HepG2 (cell line): Measurements from ENCODE around the gene IFT22. TPM values are rescaled to one million over a fixed set of nuclear protein-coding genes. Genes with fewer than 3 reads are reported as not detected.
A peak's percentile ranks its signal among the peaks of the same experiment; 100 is the strongest.

Experiments used
- AKAP8 ChIP-seq: sonication (generic); formaldehyde crosslinking; IDR thresholded peaks from 2 replicates; pipeline ENCODE4 v1.5.1; 2020; ENCODE audit warnings: mild to moderate bottlenecking, missing genetic modification reagents
- CREB1 ChIP-seq, 2 experiments: fragments of 450-650 bp in 1 of 2; IDR thresholded peaks; 2 replicates each; pipeline ENCODE4 v1.6.1; 2016 to 2017; ENCODE audit warnings: control low read depth in 1 of 2, mild to moderate bottlenecking in 1 of 2, missing compliant biosample characterization in 1 of 2, missing genetic modification characterization in 1 of 2
- GLI4 ChIP-seq: sonication (generic); formaldehyde crosslinking; IDR thresholded peaks from 2 replicates; pipeline ENCODE4 v1.5.1; 2020; ENCODE audit warnings: missing genetic modification reagents, mild to moderate bottlenecking, moderate library complexity, borderline replicate concordance
- KMT2B ChIP-seq: IDR thresholded peaks from 2 replicates; pipeline ENCODE4 v1.6.1; 2016; ENCODE audit warnings: missing genetic modification reagents, missing compliant biosample characterization
- NR3C1 ChIP-seq: sonication (generic); formaldehyde crosslinking; IDR thresholded peaks from 2 replicates; pipeline ENCODE4 v1.4.0; 2020; ENCODE audit warnings: missing genetic modification reagents
- NRL ChIP-seq: sonication (generic); formaldehyde crosslinking; IDR thresholded peaks from 2 replicates; pipeline ENCODE4 v1.5.0; 2020; ENCODE audit warnings: missing genetic modification reagents, mild to moderate bottlenecking, moderate library complexity, borderline replicate concordance
- PAWR ChIP-seq: sonication (generic); formaldehyde crosslinking; IDR thresholded peaks from 2 replicates; pipeline ENCODE4 v1.4.0; 2020; ENCODE audit warnings: missing genetic modification reagents, mild to moderate bottlenecking, borderline replicate concordance
- RORA ChIP-seq: sonication (generic); formaldehyde crosslinking; IDR thresholded peaks from 2 replicates; pipeline ENCODE4 v1.5.0; 2020; ENCODE audit warnings: mild to moderate bottlenecking, missing genetic modification reagents, moderate library complexity
- TEAD3 ChIP-seq: optimal IDR thresholded peaks from 2 replicates; pipeline ENCODE3; 2016; ENCODE audit warnings: borderline replicate concordance
- ZBTB7A ChIP-seq: sonication (generic); formaldehyde crosslinking; IDR thresholded peaks from 2 replicates; pipeline ENCODE4 v1.8.0; 2022; ENCODE audit warnings: mild to moderate bottlenecking, missing genetic modification reagents
- ZFAT ChIP-seq: sonication (generic); formaldehyde crosslinking; conservative IDR thresholded peaks from 2 replicates; pipeline ENCODE4 v1.8.1; 2023; ENCODE audit warnings: missing genetic modification reagents, inconsistent platforms
- ZNF33B ChIP-seq: sonication (generic); formaldehyde crosslinking; IDR thresholded peaks from 2 replicates; pipeline ENCODE4 v1.5.1; 2020; ENCODE audit warnings: mild to moderate bottlenecking, missing genetic modification reagents
- ZNF556 ChIP-seq: sonication (generic); formaldehyde crosslinking; IDR thresholded peaks from 2 replicates; pipeline ENCODE4 v1.4.0; 2020; ENCODE audit warnings: mild to moderate bottlenecking, missing genetic modification reagents, borderline replicate concordance
- ZNF83 ChIP-seq: sonication (generic); formaldehyde crosslinking; IDR thresholded peaks from 2 replicates; pipeline ENCODE4 v1.4.0; 2020; ENCODE audit warnings: missing genetic modification reagents, mild to moderate bottlenecking, borderline replicate concordance
- polyA plus RNA-seq, 8 experiments: library from polyadenylated mRNA; depleted of rRNA in 3 of 8; stranded (reverse) in 7 of 8; unstranded in 1 of 8; fragments of >200 nt; fragmentation: Illumina TruSeq in 4 of 8; extraction: Trizol in 4 of 8; gene quantifications; 2 replicates each; pipeline versions ENCODE4 v1.2.1 to v1.2.3, GENCODE V29; 2011 to 2016; ENCODE audit warnings: low read depth in 4 of 8, missing spikeins in 1 of 8, mixed read lengths in 1 of 8; ENCODE audit not compliant: insufficient read depth in 1 of 8
- total RNA-seq, 5 experiments: library from RNA; depleted of rRNA; stranded (reverse); fragments of >200 nt; fragmentation: Illumina TruSeq; extraction: Trizol; gene quantifications; 2 replicates each; pipeline ENCODE4 v1.2.3, GENCODE V29; 2016; ENCODE audit warnings: low read depth in 1 of 5
- TF ChIP-seq, protein P1 (sequence below): sonication (generic); formaldehyde crosslinking; conservative IDR thresholded peaks from 2 replicates; pipeline ENCODE4 v1.8.1; 2023; ENCODE audit warnings: missing genetic modification reagents
- TF ChIP-seq, protein P2 (sequence below): sonication (generic); formaldehyde crosslinking; IDR thresholded peaks from 2 replicates; pipeline ENCODE4 v1.8.1; 2023; ENCODE audit warnings: mild to moderate bottlenecking, missing genetic modification reagents
- TF ChIP-seq, protein P3 (sequence below): sonication (generic); formaldehyde crosslinking; IDR thresholded peaks from 2 replicates; pipeline ENCODE4 v1.4.0; 2020; ENCODE audit warnings: mild to moderate bottlenecking, missing genetic modification reagents
- TF ChIP-seq, protein P4 (sequence below): sonication (generic); formaldehyde crosslinking; IDR thresholded peaks from 2 replicates; pipeline ENCODE4 v1.5.1; 2020; ENCODE audit warnings: missing genetic modification reagents, mild to moderate bottlenecking, borderline replicate concordance
- TF ChIP-seq, protein P5 (sequence below): sonication (generic); formaldehyde crosslinking; IDR thresholded peaks from 2 replicates; pipeline ENCODE4 v1.4.0; 2020; ENCODE audit warnings: missing genetic modification reagents
- TF ChIP-seq, protein P6 (sequence below): sonication (generic); formaldehyde crosslinking; IDR thresholded peaks from 2 replicates; pipeline ENCODE4 v1.9.0; 2021; ENCODE audit warnings: missing genetic modification reagents, borderline replicate concordance
- TF ChIP-seq, protein P7 (sequence below): IDR thresholded peaks from 2 replicates; pipeline ENCODE4 v1.6.1; 2016

IFT22 gene
- total and polyA plus RNA-seq, 2 of the 13 experiments (the other 11 are each of a cell fraction or from before 2014, with no cell fraction given) = 8.9 to 14.5 TPM

DNA sequence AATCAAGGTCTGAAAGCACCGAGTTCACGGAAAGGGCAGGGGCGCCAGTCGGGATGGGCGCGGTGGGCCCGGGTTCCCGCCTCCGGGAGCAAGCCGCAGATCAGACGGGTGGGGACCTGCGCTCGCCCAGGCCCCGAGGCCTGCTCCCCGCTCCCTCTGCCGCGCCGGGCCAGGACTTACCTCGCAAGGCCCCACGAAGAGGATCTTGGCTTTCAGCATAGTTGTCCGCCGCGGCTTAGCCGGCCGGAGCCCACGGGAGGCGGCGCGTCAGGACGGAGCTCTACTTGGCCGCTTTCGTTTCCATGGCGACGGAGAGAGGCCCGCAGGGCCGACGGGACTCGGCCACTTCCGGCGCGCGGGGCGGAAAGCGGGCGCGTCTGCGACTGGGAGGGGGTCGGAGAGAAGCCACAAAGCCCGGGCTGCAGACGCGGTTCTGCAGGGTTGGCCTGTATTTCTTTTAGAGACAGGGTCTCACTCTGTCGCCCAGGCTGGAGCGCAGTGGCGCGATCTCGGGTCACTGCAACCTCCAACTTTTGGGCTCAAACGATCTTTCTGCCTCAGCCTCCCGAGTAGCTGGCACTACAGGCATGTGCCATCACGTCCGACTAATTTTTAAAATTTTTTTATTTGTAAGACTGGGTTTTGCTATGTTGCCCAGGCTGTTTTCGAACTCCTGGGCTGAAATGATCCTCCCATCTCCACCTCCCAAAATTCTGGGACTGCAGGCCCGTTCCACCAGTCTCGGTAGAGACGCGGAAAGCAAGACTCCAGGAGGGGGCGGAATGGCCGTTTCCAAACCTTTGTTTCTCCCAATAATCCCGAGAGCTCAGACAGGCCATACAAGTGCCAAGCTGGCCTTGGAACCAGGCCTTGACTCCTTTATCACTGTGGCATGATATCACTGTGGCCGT, at the start of gene IFT22 (continued):
- TF ChIP-seq, protein P1, sequence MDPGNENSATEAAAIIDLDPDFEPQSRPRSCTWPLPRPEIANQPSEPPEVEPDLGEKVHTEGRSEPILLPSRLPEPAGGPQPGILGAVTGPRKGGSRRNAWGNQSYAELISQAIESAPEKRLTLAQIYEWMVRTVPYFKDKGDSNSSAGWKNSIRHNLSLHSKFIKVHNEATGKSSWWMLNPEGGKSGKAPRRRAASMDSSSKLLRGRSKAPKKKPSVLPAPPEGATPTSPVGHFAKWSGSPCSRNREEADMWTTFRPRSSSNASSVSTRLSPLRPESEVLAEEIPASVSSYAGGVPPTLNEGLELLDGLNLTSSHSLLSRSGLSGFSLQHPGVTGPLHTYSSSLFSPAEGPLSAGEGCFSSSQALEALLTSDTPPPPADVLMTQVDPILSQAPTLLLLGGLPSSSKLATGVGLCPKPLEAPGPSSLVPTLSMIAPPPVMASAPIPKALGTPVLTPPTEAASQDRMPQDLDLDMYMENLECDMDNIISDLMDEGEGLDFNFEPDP = no peak
- TF ChIP-seq, protein P2, sequence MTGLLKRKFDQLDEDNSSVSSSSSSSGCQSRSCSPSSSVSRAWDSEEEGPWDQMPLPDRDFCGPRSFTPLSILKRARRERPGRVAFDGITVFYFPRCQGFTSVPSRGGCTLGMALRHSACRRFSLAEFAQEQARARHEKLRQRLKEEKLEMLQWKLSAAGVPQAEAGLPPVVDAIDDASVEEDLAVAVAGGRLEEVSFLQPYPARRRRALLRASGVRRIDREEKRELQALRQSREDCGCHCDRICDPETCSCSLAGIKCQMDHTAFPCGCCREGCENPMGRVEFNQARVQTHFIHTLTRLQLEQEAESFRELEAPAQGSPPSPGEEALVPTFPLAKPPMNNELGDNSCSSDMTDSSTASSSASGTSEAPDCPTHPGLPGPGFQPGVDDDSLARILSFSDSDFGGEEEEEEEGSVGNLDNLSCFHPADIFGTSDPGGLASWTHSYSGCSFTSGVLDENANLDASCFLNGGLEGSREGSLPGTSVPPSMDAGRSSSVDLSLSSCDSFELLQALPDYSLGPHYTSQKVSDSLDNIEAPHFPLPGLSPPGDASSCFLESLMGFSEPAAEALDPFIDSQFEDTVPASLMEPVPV (CRISPR knock-in tag) = 0 out of 2 replicates have a peak, but pooled peaks have one; percentile 27
- TF ChIP-seq RORA = no peak
- TF ChIP-seq, protein P3, sequence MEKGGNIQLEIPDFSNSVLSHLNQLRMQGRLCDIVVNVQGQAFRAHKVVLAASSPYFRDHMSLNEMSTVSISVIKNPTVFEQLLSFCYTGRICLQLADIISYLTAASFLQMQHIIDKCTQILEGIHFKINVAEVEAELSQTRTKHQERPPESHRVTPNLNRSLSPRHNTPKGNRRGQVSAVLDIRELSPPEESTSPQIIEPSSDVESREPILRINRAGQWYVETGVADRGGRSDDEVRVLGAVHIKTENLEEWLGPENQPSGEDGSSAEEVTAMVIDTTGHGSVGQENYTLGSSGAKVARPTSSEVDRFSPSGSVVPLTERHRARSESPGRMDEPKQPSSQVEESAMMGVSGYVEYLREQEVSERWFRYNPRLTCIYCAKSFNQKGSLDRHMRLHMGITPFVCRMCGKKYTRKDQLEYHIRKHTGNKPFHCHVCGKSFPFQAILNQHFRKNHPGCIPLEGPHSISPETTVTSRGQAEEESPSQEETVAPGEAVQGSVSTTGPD = no peak
- no peak for TF ChIP-seq ZFAT
- TF ChIP-seq, protein P4, sequence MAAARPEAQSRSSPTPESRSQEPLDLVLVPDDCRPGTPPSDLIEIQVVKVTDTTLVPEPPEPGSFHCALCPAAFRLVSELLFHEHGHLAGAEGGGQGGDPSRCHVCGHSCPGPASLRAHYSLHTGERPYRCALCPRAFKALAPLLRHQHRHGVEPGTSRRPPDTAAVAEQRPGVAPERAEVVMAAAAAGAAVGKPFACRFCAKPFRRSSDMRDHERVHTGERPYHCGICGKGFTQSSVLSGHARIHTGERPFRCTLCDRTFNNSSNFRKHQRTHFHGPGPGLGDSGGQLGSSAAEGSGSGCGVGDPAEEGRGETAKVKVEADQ = no peak
- TF ChIP-seq, protein P5, sequence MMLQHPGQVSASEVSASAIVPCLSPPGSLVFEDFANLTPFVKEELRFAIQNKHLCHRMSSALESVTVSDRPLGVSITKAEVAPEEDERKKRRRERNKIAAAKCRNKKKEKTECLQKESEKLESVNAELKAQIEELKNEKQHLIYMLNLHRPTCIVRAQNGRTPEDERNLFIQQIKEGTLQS (CRISPR knock-in tag) = no peak
- TF ChIP-seq CREB1 (IDR thresholded peaks at IDR 0.05) = no peak
- no peak for TF ChIP-seq CREB1 (CRISPR knock-in tag; IDR thresholded peaks at IDR 0.05)
- TF ChIP-seq TEAD3 = peak; percentile 25
- TF ChIP-seq ZNF83 (CRISPR knock-in tag) = no peak
- TF ChIP-seq PAWR = no peak
- TF ChIP-seq NR3C1 (CRISPR knock-in tag) = no peak
- TF ChIP-seq NRL (CRISPR knock-in tag) = no peak
- no peak for TF ChIP-seq ZNF33B (CRISPR knock-in tag)
- TF ChIP-seq KMT2B (CRISPR knock-in tag) = peak; percentile 68; the same call in 1 of the 2 replicates
- TF ChIP-seq ZBTB7A (CRISPR knock-in tag) = no peak
- TF ChIP-seq AKAP8 (CRISPR knock-in tag) = no peak
- TF ChIP-seq, protein P6, sequence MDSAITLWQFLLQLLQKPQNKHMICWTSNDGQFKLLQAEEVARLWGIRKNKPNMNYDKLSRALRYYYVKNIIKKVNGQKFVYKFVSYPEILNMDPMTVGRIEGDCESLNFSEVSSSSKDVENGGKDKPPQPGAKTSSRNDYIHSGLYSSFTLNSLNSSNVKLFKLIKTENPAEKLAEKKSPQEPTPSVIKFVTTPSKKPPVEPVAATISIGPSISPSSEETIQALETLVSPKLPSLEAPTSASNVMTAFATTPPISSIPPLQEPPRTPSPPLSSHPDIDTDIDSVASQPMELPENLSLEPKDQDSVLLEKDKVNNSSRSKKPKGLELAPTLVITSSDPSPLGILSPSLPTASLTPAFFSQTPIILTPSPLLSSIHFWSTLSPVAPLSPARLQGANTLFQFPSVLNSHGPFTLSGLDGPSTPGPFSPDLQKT = no peak
- TF ChIP-seq ZNF556 = no peak
- TF ChIP-seq GLI4 = no peak
- TF ChIP-seq, protein P7, sequence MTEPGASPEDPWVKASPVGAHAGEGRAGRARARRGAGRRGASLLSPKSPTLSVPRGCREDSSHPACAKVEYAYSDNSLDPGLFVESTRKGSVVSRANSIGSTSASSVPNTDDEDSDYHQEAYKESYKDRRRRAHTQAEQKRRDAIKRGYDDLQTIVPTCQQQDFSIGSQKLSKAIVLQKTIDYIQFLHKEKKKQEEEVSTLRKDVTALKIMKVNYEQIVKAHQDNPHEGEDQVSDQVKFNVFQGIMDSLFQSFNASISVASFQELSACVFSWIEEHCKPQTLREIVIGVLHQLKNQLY (CRISPR knock-in tag) = no peak
